ENCODE results near the gene ZNF90.

- no peak for TF ChIP-seq YY1 (IDR thresholded peaks at IDR 0.05; ENCODE audit: insufficient read depth, insufficient read length)
- no peak for TF ChIP-seq SUZ12 (IDR thresholded peaks at IDR 0.05; ENCODE audit: extremely low read depth, insufficient read depth, insufficient read length)
These were observed 4.9 kb upstream of the ZNF90 start for GRCh38 chr19:20072936-20073335.

Measured in NT2/D1 (cell line).